ENCODE results near the gene NBPF6. TPM values are rescaled to one million over a fixed set of nuclear protein-coding genes. Genes with fewer than 3 reads are reported as not detected.

Gene NBPF6
- total RNA-seq, 1 experiment from 2014 or later: not detected

DNA sequence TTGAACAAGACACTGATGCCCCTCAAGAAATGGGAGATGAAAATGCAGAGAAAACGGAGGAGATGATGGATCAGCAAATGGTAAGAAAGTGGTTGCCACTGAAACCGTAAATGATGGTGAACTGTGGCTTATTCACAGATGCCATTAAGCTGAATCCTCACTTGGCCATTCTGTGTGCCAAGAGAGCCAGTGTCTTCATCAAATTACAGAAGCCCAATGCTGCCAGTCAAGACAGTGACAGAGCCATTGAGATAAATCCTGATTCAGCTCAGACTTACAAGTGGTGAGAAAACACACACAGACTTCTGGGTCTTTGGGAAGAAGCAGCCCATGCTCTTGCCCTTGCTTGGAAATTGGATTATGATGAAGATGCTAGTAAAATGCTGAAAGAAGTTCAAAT lies 52.5 kb downstream of the NBPF6 start:
- no peak overlapping the region for H3K27ac ChIP-seq (ENCODE audit: insufficient read length, low read depth, low read length)
- no peak overlapping the region for H2BK12ac ChIP-seq (ENCODE audit: insufficient read length, low read depth, low read length)
- H3K79me2 ChIP-seq (ENCODE audit: insufficient read depth, low read length): no peaks in the 10 kb centered on the region
- no peak for TF ChIP-seq CTCF (conservative IDR thresholded peaks at IDR 0.05)
- Mint-ChIP-seq H3K36me3 (ENCODE audit: insufficient read depth in 1 of 3, low read depth in 3 of 3) (no peaks in the 10 kb centered on the region), H3K27ac (no peak overlapping the region; a peak in 1 of 7 replicates), H3K4me1 (peaks cover 5 to 11% of the 10 kb centered on the region in 2 experiments), H3K9me3 (no peaks in the 10 kb centered on the region; a peak in 1 of 5 replicates), H3K4me3 (no peak overlapping the region), H3K27me3 (ENCODE audit: low read depth) (no peaks in the 10 kb centered on the region)
- no peaks in the 10 kb centered on the region for H3K79me1 ChIP-seq (ENCODE audit: insufficient read depth, low read depth, low read length, poor library complexity, severe bottlenecking)
- no peak overlapping the region for H3K4me2 ChIP-seq (ENCODE audit: insufficient read depth, insufficient read length, low read length)
- H2BK120ac ChIP-seq (ENCODE audit: low read depth, low read length, poor library complexity, severe bottlenecking): no peak overlapping the region
- H3K18ac ChIP-seq (ENCODE audit: insufficient read length, low read depth, low read length): no peak overlapping the region
- no peak overlapping the region for H4K8ac ChIP-seq (replicated peaks; ENCODE audit: insufficient read length, low read depth, low read length)
- no peak overlapping the region for H2AFZ ChIP-seq (ENCODE audit: low read length)
- H3K4ac ChIP-seq (ENCODE audit: low read depth, low read length): no peak overlapping the region
- no peak for DNase-seq
- no peak overlapping the region for H3K56ac ChIP-seq (ENCODE audit: insufficient read length, low read depth, low read length)
- no peaks in the 10 kb centered on the region for H3K9me3 ChIP-seq (ENCODE audit: control insufficient read depth, low read depth, low read length)
- no peak overlapping the region for H4K91ac ChIP-seq (ENCODE audit: insufficient read length, low read depth, low read length)
- 0 out of 2 replicates have a peak, but pooled peaks cover 3% of the 10 kb centered on the region for H3K4me1 ChIP-seq (ENCODE audit: insufficient read depth, low read length)
- H3K23me2 ChIP-seq (ENCODE audit: insufficient read length, low read depth, low read length, poor library complexity, severe bottlenecking): no peaks in the 10 kb centered on the region
- no peak overlapping the region for H2BK15ac ChIP-seq (ENCODE audit: low read depth, low read length)
- H2AK5ac ChIP-seq (ENCODE audit: insufficient read length, low read length): no peak overlapping the region
- H4K5ac ChIP-seq (ENCODE audit: insufficient read length, low read depth, low read length): no peak overlapping the region
- H3K9ac ChIP-seq (ENCODE audit: extremely low read depth, insufficient read length, low read length): no peak overlapping the region
- no peak overlapping the region for H2BK20ac ChIP-seq (ENCODE audit: low read depth, low read length, poor library complexity, severe bottlenecking)
- no peak overlapping the region for H3T11ph ChIP-seq (ENCODE audit: low read length)
- WGBS (ENCODE audit: extremely low coverage, insufficient read length, low lambda C conversion rate): no CpG with 5 or more reads among the region's 2 CpGs
- no peak overlapping the region for H3K23ac ChIP-seq (ENCODE audit: insufficient read length, low read depth, low read length)
- no peaks in the 10 kb centered on the region for H4K20me1 ChIP-seq (ENCODE audit: control insufficient read depth, insufficient read depth, insufficient read length)
- no peaks in the 10 kb centered on the region for H3K27me3 ChIP-seq (ENCODE audit: insufficient read depth, low read length)
- H2BK5ac ChIP-seq (ENCODE audit: insufficient read length, low read length): no peak overlapping the region
- H3K14ac ChIP-seq (ENCODE audit: insufficient read depth, low read length): no peak overlapping the region
